Panc1 (cell line): ENCODE results near the gene KCNQ1.

Experiments
- POLR2AphosphoS5 ChIP-seq: IDR thresholded peaks from 2 replicates; pipeline ENCODE4 v1.6.1; 2012; ENCODE audit warnings: mild to moderate bottlenecking, low read depth, low read length, moderate library complexity
- SIN3A ChIP-seq: IDR thresholded peaks from 2 replicates; pipeline ENCODE4 v1.6.1; 2012; ENCODE audit warnings: low read depth, mild to moderate bottlenecking, low read length, moderate library complexity, borderline replicate concordance; ENCODE audit not compliant: insufficient read depth
- TCF7L2 ChIP-seq: IDR thresholded peaks from 2 replicates; pipeline ENCODE4 v1.6.1; 2011; ENCODE audit warnings: mild to moderate bottlenecking, low read depth, low read length, inconsistent platforms
- TF ChIP-seq, protein P1 (sequence below): fragments of 450-650 bp; IDR thresholded peaks from 2 replicates; pipeline ENCODE4 v1.5.1; 2017; ENCODE audit warnings: mild to moderate bottlenecking
- TF ChIP-seq, protein P2 (sequence below), 2 experiments: IDR thresholded peaks; 2 replicates each; pipeline ENCODE4 v1.6.1; 2011 to 2012; ENCODE audit warnings: low read depth in 2 of 2, control low read depth in 1 of 2, low read length in 1 of 2, mild to moderate bottlenecking in 1 of 2, moderate library complexity in 1 of 2; ENCODE audit not compliant: insufficient read depth in 1 of 2

DNA sequence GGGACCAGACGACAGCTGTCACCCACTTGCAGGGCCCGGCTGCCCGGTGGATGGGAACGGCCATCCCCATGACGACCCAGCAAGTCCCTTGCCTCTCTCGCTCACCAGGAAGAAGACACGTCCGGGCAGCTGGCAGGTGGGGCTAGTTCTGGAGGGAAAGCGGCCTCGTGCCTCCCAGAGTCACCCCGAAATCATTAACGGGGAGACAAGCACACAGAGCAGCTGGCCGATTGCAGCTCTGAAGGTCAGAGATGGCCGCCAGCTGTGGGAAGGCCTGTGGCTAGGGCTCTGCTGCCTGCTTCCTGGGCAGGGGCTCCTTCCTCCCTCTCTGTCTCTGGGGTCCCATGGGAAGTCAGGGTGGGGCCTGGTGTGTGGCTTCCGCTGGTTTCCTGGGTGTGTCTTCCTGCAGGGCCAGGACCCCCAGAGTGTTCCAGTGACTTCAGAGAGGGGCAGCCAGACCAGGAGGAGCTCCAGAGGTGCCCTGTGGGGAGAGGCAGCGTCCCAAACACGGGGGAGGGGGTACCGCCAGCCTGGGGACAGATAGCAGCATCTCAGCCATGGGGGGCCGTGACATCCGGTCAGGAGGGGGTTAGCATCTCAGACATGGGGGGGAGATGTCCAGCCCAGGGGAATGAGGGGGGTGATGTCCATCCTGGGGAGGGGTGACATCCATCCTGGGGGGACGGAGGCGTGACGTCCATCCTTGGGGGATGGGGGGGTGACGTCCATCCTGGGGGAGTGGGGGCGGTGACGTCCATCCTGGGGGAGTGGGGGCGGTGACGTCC lies 114.9 kb downstream of the KCNQ1 start:
- no peak for TF ChIP-seq POLR2AphosphoS5
- TF ChIP-seq, protein P1, sequence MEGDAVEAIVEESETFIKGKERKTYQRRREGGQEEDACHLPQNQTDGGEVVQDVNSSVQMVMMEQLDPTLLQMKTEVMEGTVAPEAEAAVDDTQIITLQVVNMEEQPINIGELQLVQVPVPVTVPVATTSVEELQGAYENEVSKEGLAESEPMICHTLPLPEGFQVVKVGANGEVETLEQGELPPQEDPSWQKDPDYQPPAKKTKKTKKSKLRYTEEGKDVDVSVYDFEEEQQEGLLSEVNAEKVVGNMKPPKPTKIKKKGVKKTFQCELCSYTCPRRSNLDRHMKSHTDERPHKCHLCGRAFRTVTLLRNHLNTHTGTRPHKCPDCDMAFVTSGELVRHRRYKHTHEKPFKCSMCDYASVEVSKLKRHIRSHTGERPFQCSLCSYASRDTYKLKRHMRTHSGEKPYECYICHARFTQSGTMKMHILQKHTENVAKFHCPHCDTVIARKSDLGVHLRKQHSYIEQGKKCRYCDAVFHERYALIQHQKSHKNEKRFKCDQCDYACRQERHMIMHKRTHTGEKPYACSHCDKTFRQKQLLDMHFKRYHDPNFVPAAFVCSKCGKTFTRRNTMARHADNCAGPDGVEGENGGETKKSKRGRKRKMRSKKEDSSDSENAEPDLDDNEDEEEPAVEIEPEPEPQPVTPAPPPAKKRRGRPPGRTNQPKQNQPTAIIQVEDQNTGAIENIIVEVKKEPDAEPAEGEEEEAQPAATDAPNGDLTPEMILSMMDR, result no peak
- no peak for TF ChIP-seq TCF7L2
- TF ChIP-seq, protein P2, sequence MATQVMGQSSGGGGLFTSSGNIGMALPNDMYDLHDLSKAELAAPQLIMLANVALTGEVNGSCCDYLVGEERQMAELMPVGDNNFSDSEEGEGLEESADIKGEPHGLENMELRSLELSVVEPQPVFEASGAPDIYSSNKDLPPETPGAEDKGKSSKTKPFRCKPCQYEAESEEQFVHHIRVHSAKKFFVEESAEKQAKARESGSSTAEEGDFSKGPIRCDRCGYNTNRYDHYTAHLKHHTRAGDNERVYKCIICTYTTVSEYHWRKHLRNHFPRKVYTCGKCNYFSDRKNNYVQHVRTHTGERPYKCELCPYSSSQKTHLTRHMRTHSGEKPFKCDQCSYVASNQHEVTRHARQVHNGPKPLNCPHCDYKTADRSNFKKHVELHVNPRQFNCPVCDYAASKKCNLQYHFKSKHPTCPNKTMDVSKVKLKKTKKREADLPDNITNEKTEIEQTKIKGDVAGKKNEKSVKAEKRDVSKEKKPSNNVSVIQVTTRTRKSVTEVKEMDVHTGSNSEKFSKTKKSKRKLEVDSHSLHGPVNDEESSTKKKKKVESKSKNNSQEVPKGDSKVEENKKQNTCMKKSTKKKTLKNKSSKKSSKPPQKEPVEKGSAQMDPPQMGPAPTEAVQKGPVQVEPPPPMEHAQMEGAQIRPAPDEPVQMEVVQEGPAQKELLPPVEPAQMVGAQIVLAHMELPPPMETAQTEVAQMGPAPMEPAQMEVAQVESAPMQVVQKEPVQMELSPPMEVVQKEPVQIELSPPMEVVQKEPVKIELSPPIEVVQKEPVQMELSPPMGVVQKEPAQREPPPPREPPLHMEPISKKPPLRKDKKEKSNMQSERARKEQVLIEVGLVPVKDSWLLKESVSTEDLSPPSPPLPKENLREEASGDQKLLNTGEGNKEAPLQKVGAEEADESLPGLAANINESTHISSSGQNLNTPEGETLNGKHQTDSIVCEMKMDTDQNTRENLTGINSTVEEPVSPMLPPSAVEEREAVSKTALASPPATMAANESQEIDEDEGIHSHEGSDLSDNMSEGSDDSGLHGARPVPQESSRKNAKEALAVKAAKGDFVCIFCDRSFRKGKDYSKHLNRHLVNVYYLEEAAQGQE (IDR thresholded peaks at IDR 0.05; ENCODE audit: insufficient read depth in 1 of 2, low read depth in 2 of 2, low read length in 1 of 2), result no peak
- no peak for TF ChIP-seq SIN3A
